ENCODE measurements around the gene CENPO. TPM values are rescaled to one million over a fixed set of nuclear protein-coding genes. Genes with fewer than 3 reads are reported as not detected.
A peak's percentile ranks its signal among the peaks of the same experiment; 100 is the strongest.

The CENPO gene
- total and polyA plus RNA-seq, 8 donors = 0.69 to 2.8 (median 2.0) TPM

DNA sequence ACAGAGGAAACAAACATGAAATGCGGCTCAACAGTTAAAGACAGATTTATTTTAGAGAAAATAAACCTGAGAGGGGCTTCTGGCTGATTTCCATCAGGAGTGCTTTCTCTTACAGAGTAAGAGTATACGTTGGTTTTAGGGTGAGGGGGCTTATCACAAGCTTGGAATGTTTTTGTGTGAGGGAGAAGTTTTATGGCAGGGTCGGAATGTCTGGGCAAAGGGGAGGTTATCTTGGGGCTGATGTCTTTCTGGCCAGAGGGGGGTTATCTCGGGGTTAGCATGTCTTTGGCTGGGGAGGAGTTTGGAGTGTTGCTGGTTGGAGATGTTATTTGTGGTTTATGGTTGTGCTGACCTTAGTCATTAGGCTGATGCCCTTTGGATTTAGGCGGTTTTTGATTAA is 22.2 kb upstream of the CENPO start:
- WGBS, 2 donors = 91 to 96% methylated on average over 5 of the region's 5 CpGs
- H3K9me3 ChIP-seq = no peaks in the 10 kb centered on the region
- H3K27ac ChIP-seq = no peak overlapping the region
- no peak overlapping the region for H3K4me3 ChIP-seq
- FAIRE-seq (no peak), ATAC-seq (no peak), DNase-seq (no peak)
- no peaks in the 10 kb centered on the region for H3K4me1 ChIP-seq
- peaks cover 0 to 12% (median 0%) of the 10 kb centered on the region in 3 donors for H3K36me3 ChIP-seq
- intact Hi-C loops (cut with DNase I) = no loop called here
- H3K27me3 ChIP-seq = no peaks in the 10 kb centered on the region
- TF ChIP-seq, protein P1, sequence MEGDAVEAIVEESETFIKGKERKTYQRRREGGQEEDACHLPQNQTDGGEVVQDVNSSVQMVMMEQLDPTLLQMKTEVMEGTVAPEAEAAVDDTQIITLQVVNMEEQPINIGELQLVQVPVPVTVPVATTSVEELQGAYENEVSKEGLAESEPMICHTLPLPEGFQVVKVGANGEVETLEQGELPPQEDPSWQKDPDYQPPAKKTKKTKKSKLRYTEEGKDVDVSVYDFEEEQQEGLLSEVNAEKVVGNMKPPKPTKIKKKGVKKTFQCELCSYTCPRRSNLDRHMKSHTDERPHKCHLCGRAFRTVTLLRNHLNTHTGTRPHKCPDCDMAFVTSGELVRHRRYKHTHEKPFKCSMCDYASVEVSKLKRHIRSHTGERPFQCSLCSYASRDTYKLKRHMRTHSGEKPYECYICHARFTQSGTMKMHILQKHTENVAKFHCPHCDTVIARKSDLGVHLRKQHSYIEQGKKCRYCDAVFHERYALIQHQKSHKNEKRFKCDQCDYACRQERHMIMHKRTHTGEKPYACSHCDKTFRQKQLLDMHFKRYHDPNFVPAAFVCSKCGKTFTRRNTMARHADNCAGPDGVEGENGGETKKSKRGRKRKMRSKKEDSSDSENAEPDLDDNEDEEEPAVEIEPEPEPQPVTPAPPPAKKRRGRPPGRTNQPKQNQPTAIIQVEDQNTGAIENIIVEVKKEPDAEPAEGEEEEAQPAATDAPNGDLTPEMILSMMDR (IDR thresholded peaks at IDR 0.05) = no peak

DNA sequence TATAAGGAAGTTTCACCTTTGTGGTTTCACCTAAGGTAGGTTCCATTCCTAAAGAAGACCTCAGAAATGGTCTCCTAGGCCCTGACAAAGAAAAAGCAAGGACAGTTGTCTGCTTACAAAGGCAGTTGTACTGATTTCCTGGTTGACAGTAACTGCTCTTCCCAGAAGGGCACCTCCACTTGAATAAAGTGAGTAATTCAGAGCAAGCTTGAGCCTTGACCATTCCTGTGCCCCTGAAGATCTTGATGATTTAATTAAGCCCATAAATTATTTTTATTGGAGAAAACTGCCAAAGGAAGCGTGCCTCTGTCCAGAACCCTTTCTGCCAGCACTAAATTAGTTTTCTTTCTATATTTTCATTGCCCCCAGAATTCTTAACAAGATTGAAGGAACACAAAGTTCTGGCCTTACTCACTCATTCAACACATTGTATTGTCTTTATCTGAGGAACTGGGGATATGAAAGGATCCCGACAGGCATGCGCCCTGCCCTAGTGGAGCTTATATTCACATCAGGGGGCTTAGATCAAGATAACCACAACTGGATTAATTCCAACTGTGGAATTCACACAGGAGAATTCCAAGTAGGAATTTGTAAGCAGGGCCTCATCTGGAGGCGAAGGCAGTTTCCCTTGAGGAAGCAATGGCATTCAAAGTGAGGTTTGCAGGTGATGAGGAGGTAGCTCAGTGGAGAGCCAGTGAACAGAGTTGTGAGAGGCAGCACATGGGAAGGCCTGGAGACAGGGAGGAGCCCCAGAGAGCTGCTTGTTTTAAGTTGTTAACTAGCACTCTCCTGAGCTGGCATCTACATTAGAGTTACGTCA is 21.2 kb upstream of the CENPO start:
- Histone ChIP-seq H3K4me1 (no peaks in the 10 kb centered on the region), H3K36me3 (peaks cover 0 to 12% (median 0%) of the 10 kb centered on the region in 3 donors), H3K27ac (no peak overlapping the region), H3K27me3 (no peaks in the 10 kb centered on the region), H3K4me3 (no peak overlapping the region), H3K9me3 (no peaks in the 10 kb centered on the region)
- DNase-seq (no peak), FAIRE-seq (no peak), ATAC-seq (no peak)
- WGBS, 2 donors = 93 to 95% methylated on average over 5 of the region's 5 CpGs
- intact Hi-C loops (cut with DNase I) = no loop called here
- TF ChIP-seq, protein P1 (IDR thresholded peaks at IDR 0.05) = no peak

DNA sequence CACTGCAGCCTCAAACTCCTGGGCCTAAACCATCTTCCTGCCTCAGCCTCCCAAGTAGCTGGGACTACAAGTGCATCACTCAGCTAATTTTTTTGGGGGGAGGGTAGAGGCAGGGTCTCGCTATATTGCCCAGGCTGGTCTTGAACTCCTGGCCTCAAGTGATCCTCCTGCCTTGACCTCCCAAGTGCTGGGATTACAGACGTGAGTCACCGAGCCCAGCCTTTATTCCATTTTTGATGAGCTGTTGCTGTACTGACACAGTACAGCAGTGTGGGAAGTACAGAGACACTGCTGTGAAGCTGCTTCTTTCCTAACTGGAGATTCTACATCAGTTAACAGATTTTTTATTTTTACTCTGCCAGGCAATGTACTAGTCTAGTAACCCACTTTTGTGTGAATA is 18.9 kb upstream of the CENPO start:
- FAIRE-seq = no peak
- no peaks in the 10 kb centered on the region for H3K27me3 ChIP-seq
- no peak overlapping the region for H3K4me3 ChIP-seq
- TF ChIP-seq, protein P1 (IDR thresholded peaks at IDR 0.05) = no peak
- H3K4me1 ChIP-seq = no peaks in the 10 kb centered on the region
- no peaks in the 10 kb centered on the region for H3K36me3 ChIP-seq
- WGBS, 2 donors = 74 to 83% methylated on average over 3 of the region's 3 CpGs
- no peak overlapping the region for H3K27ac ChIP-seq
- H3K9me3 ChIP-seq = no peaks in the 10 kb centered on the region
- ATAC-seq = no peak
- no peak for DNase-seq
- intact Hi-C loops (cut with DNase I) = no loop called here

DNA sequence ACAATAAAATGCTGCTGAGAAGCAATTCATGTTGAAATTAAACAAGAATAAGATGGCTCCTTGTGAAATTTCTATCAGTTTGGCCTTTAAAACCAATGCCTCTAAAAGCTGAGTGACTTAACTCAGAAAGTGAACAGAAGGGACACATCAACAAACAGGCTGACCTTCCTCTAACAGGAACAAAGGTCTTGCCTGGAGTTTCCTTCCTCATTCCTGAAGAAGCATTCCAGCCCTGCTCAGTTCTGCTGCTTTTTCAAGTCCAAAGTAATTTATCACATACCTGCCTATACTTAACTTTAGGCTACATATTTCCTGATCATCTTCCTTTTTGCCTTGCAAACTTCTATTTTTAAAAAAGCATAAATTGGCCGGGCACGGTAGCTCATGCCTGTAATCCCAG is 14.1 kb upstream of the CENPO start:
- TF ChIP-seq, protein P1 (IDR thresholded peaks at IDR 0.05) = no peak
- WGBS, 2 donors = 40 to 56% methylated on average over 2 of the region's 2 CpGs
- intact Hi-C loops (cut with DNase I) = no loop called here
- Histone ChIP-seq H3K4me3 (no peak overlapping the region), H3K27ac (peak overlapping the region in 2 of 4 donors; percentile 47 to 52), H3K36me3 (no peaks in the 10 kb centered on the region), H3K27me3 (no peaks in the 10 kb centered on the region), H3K4me1 (no peaks in the 10 kb centered on the region), H3K9me3 (no peaks in the 10 kb centered on the region)
- ATAC-seq (peak; percentile 52 to 82 (median 68)), FAIRE-seq (no peak), DNase-seq (no peak)

DNA sequence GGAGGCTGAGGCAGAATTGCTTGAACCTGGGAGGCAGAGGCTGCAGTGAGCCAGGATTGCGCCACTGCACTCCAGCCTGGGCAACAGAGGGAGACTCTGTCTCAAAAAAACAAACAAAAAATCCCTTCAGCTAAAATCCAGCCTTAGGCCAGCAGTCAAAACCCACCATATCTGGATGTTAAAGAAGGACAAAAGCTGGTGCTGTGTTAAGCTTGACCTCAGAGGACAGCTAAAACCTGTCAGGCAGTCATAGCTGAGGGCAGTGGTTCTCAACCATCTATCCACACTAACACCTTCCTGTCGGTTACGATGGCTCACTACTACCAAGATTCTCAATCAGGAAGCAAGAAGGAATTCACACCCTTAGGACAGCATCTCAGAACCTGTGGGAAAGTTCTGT is 9.6 kb upstream of the CENPO start:
- no peak for DNase-seq
- no peaks in the 10 kb centered on the region for H3K4me1 ChIP-seq
- H3K4me3 ChIP-seq = no peak overlapping the region
- no peak for ATAC-seq
- 92 to 94% methylated on average over 3 of the region's 3 CpGs for WGBS, 2 donors
- H3K27me3 ChIP-seq = no peaks in the 10 kb centered on the region
- intact Hi-C loops (cut with DNase I) = no loop called here
- no peak for FAIRE-seq
- no peaks in the 10 kb centered on the region for H3K36me3 ChIP-seq
- TF ChIP-seq, protein P1 (IDR thresholded peaks at IDR 0.05) = no peak
- no peak overlapping the region for H3K27ac ChIP-seq
- H3K9me3 ChIP-seq = no peaks in the 10 kb centered on the region

All from pancreas (tissue), 10 donors.